Colon (tissue), 2 donors: ENCODE measurements around the gene PEX26.
"Not testable (repeated sequence)": the region's sequence is repeated elsewhere in the genome, so short reads cannot be mapped to it uniquely, and the experiment has no call there.

Experiments used
- FAIRE-seq: peaks from 2 replicates; lab custom pipeline; 2012; peaks lifted over from hg19 to GRCh38; lab: Jason Lieb, UNC
- donor health status: control.
- donor health status: control.

Gene PEX26

GRCh38 chr22:18119409-18120110, 41.8 kb downstream of the PEX26 start:
- no peak for FAIRE-seq

GRCh38 chr22:18120857-18121256, 43.1 kb downstream of the PEX26 start:
- no peak for FAIRE-seq

- no peak for FAIRE-seq
Measured at GRCh38 chr22:18121506-18121905, 43.7 kb downstream of the PEX26 start.

GRCh38 chr22:18121954-18122554, 44.3 kb downstream of the PEX26 start:
- FAIRE-seq, result no peak

GRCh38 chr22:18123476-18124025, 45.8 kb downstream of the PEX26 start:
- not testable (repeated sequence) for FAIRE-seq

- FAIRE-seq, result no peak
Measured at GRCh38 chr22:18126606-18127005, 48.8 kb downstream of the PEX26 start.

GRCh38 chr22:18130018-18130417, 52.2 kb downstream of the PEX26 start:
- no peak for FAIRE-seq

GRCh38 chr22:18130699-18131429, 53.1 kb downstream of the PEX26 start:
- FAIRE-seq, result no peak

GRCh38 chr22:18133452-18133851, 55.7 kb downstream of the PEX26 start:
- no peak for FAIRE-seq

- no peak for FAIRE-seq
Measured at GRCh38 chr22:18136563-18137320, 59.0 kb downstream of the PEX26 start.

- FAIRE-seq, result not testable (repeated sequence)
Measured at GRCh38 chr22:18141004-18141403, 63.2 kb downstream of the PEX26 start.

- FAIRE-seq, result no peak
Measured at GRCh38 chr22:18144105-18144504, 66.3 kb downstream of the PEX26 start.

- no peak for FAIRE-seq
Measured at GRCh38 chr22:18145676-18146388, 68.0 kb downstream of the PEX26 start.

- FAIRE-seq, result no peak
Measured at GRCh38 chr22:18146389-18146753, 68.6 kb downstream of the PEX26 start.

- no peak for FAIRE-seq
Measured at GRCh38 chr22:18147791-18148190, 70.0 kb downstream of the PEX26 start.

GRCh38 chr22:18148293-18148965, 70.6 kb downstream of the PEX26 start:
- FAIRE-seq, result no peak

GRCh38 chr22:18152519-18152918, 74.7 kb downstream of the PEX26 start:
- no peak for FAIRE-seq

GRCh38 chr22:18154821-18155390, 77.1 kb downstream of the PEX26 start:
- FAIRE-seq, result no peak
